ENCODE measurements around the gene UGT1A7.

The UGT1A7 gene

GRCh38 chr2:233814056-233814835 is 132.5 kb downstream of the UGT1A7 start:
- in situ Hi-C loops (cut with HindIII; ENCODE audit: low sequenced_read_pairs): no loop called here

GRCh38 chr2:233815861-233816260 is 134.2 kb downstream of the UGT1A7 start:
- in situ Hi-C loops (cut with HindIII; ENCODE audit: low sequenced_read_pairs): no loop called here

DNA sequence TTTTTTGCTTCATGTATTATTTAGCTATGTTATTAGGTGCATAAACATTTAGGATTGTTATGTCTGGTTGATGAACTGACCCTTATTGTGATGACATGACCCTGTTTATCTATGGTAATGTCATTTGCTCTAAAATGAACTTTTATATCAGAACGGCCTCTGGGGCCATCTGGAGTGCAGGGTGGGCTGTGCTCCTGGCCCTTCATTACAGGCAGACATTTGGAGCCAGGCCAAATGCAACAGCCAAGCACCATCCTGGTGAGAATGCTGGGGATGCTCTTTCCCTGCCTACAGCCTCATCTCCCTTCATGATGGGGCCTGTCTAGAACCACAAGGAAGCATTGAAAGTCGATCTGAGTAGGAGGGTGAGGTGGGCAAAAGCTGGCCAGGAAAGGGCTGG is 134.6 kb downstream of the UGT1A7 start:
- in situ Hi-C loops (cut with HindIII; ENCODE audit: low sequenced_read_pairs): no loop called here

- in situ Hi-C loops (cut with HindIII; ENCODE audit: low sequenced_read_pairs): no loop called here
Measured at GRCh38 chr2:233816771-233817170, 135.1 kb downstream of the UGT1A7 start.

DNA sequence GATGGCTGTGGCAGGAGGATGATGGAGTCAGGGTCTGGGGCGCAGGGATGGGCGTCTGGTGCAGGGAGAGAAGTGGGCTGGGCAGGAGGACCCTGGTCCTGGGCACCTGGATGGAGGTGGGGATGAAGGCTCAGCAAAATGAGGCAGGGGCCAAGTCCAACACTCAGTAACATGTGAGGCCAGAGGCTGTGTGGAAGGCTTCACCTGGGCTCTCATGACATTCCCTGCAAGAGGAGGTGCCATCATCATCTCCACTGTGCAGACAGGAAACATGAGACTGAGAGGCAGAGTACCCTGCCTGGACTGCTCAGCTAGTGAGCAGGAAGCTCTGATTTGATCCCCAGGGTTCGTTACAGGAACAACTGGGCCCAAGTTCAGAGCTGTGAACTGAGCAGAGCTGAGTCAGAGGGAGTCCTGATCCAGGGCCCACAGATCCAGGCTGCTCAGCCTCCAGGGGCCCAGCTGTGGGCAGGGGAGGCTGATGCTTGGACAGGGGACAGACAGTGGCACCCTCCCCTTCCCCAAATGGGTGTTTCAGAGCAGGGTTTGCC is 135.7 kb downstream of the UGT1A7 start:
- in situ Hi-C loops (cut with HindIII; ENCODE audit: low sequenced_read_pairs): no loop called here

DNA sequence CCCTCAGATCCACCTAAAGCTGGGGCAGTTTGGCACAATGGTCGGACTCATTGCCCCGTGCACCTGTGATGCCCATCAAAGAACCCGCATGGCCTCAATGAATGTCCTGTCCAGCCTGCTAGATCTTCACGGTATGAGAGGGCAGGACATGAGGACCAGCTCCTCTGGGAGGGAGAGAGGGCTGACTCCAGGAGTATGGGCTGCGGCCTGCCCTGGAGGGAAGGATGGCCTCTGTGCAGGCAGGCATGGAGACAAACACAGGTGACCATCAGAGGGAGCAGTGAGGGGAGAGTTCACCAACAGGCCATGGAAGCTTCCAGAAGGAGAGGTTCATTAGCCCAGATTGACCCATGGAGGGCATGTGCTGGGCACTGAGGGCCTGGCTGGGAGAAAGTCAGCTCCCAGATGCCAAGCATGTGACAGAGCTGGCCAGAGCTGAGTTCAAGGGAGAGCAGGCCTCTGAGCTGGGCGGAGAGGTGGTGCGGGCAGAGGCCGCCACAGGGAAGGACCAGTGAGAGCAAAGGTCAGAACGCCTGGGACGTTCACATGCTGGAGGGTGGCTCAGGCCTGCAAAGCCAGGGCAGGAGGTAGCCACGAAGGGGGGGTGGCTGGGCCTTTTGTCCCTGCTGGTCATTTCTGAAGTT is 136.4 kb downstream of the UGT1A7 start:
- in situ Hi-C loops (cut with HindIII; ENCODE audit: low sequenced_read_pairs): no loop called here

GRCh38 chr2:233818639-233819621 is 137.2 kb downstream of the UGT1A7 start:
- in situ Hi-C loops (cut with HindIII; ENCODE audit: low sequenced_read_pairs): no loop called here

GRCh38 chr2:233819884-233820773 is 138.4 kb downstream of the UGT1A7 start:
- in situ Hi-C loops (cut with HindIII; ENCODE audit: low sequenced_read_pairs): no loop called here

GRCh38 chr2:233820774-233821105 is 139.0 kb downstream of the UGT1A7 start:
- in situ Hi-C loops (cut with HindIII; ENCODE audit: low sequenced_read_pairs): no loop called here

DNA sequence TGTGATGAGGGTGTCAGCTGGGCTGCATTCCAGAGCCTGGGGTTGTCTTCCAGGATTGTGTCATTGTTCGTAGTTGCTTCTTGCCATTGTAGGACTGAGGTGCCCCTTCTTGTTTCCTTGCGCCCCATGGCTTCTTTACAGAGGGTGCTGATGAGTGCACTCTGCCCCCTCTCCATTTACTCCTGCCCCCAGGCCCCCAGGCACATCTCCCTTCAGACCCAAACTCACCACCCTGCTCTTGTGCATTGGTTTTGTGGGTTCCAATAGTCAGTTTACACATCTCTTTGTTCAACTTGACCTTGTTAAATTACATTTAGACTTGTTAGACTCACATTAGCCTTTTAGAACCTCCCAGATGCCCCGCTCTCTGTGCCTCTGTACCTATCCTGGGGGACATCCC is 139.5 kb downstream of the UGT1A7 start:
- in situ Hi-C loops (cut with HindIII; ENCODE audit: low sequenced_read_pairs): no loop called here

GRCh38 chr2:233821709-233822100 is 140.0 kb downstream of the UGT1A7 start:
- in situ Hi-C loops (cut with HindIII; ENCODE audit: low sequenced_read_pairs): no loop called here

- in situ Hi-C loops (cut with HindIII; ENCODE audit: low sequenced_read_pairs): no loop called here
Measured at GRCh38 chr2:233822101-233822771, 140.5 kb downstream of the UGT1A7 start.
